Activated T-cell treated with anti-CD3 and anti-CD28 coated beads for 48 hours (primary cell): ENCODE measurements around the gene SNRPA.
"Not testable (repeated sequence)": the region's sequence is repeated elsewhere in the genome, so short reads cannot be mapped to it uniquely, and the experiment has no call there.

Source experiments
- DNase-seq: peaks from one replicate; pipeline ENCODE4 v3.0.0-alpha.2; 2020; ENCODE audit warnings: low read depth

The SNRPA gene

GRCh38 chr19:40802300-40803169, 51.5 kb downstream of the SNRPA start:
- DNase-seq: no peak

- DNase-seq: no peak
Observed at GRCh38 chr19:40803170-40803856, 52.3 kb downstream of the SNRPA start.

DNA sequence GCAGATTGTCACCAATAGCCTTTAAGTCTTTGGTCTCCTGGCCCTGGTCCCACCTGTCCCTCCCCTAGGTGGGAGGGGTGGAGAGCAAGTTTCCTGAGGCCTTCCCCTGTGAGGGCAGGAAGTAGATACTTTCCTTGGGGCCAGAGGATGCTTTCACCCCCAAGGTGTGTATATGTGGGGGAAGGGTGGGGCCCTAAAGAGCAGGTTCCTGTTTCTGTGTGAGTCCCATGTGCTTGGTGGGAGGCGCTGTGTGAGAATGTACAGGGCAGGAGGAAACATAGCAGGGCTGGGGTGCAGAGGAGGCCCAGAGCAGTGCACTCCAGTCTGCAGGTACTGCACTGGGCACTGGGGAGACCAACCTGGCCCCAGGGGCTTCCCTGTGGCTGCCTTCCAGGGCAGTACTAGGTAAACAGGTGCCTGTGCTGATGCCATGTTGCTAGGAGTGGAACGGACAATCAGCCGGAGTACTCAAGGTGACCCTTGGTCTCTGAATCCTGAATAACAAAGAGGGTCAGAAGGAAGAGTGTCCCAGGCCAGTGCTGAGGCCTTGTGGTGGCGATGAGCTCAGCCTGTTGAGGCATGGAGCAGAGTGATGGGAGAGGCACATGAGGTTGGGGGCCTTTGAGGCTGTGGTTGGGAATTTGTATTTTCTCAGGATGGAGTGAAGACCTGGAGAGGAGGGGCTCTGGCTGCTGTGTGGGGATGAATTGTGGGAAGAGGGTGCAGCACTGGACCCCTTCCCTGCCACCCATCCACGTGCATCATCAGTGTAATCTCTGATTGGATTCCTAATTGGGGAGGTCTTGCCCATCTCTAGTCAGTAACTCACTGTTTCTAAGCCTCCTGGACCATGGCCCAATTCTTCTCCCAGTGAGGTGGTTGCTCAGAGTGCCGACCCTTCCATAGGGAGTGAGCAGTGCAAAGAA, 53.1 kb downstream of the SNRPA start:
- peak; percentile 36 for DNase-seq

DNA sequence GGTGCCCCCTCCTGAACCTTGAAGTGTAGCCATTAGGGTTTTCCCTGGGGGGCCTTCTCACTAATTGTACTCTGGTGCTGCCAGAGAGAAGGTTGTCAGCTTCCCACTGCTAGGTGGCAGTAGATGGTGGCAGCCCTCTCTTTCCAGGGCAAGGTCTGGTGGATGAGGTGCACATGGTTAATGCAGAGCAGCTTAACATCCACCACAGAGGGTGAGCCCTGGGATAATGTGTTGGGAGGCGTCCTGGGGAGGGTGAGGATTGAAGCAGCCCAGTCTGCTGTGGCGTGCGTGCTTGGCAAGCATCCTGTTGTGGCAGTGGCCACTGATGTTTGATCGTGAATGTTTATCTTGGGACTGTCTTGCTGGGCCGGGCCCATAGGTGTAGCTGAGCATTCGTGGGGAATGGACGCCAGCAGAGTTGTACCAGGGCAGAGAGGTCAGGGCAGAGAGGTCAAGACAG, 53.8 kb downstream of the SNRPA start:
- DNase-seq: no peak

DNA sequence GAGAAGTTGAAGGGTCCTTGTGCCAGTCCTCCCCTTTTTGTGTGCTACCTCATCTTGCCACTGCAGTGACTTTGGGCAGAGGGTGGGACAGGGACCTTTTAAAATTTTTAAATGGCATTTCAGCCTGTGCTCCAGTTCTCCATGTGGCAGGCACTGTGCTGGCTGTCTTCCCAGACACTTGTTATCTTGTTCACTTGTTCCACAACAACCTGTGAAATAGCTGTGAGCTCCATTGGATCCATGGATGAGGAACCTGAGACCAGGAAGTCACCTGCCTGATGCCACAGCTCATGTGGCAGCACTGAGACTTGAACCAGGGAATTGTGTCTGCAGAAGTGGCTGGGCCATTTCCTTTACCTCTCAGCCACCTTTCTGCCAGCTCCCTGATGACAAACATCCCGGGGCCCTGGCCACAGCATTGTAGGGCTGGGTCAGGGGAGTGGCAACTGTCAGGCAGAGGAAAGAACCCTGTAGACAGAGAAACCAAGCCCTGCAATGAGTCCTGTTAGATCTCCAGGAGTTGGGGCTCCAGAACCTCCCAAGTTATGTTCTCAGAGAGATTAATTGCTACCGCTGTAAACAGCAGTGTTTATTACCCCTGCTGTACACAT, 54.4 kb downstream of the SNRPA start:
- DNase-seq: no peak

GRCh38 chr19:40806423-40807146, 55.6 kb downstream of the SNRPA start:
- DNase-seq: peak; percentile 79

DNA sequence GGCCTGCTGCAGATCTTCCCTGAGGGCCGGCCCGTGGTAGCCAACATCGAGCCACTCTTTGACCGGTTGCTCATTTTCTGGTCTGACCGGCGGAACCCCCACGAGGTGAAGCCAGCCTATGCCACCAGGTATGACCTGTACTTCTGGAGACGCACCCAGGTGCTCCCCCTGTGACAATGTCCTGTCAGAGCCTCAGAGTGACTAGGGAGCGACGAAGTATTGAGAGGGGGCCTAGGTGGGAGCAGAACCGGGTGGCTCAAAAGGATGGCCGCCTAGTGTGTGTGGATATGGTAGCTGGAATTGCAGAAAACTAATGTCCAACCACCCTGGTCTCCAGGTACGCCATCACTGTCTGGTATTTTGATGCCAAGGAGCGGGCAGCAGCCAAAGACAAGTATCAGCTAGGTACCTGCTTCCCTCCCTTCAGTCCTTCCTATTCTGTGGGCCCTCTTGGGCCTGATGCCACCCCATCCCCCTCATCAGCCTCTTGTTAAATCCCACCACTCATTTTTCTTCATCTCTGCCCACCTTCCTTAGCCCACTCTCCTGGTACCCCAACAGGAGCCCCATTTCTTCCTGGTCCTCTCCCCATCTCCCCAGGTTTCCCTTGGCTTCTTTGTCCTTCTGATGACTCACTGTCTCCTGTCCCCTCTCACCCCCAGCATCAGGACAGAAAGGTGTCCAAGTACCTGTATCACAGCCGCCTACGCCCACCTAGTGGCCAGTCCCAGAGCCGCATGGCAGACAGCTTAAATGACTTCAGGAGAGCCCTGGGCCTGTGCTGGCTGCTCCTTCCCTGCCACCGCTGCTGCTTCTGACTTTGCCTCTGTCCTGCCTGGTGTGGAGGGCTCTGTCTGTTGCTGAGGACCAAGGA, 56.4 kb downstream of the SNRPA start:
- DNase-seq: no peak

- no peak for DNase-seq
Observed at GRCh38 chr19:40808021-40808325, 57.0 kb downstream of the SNRPA start.

DNA sequence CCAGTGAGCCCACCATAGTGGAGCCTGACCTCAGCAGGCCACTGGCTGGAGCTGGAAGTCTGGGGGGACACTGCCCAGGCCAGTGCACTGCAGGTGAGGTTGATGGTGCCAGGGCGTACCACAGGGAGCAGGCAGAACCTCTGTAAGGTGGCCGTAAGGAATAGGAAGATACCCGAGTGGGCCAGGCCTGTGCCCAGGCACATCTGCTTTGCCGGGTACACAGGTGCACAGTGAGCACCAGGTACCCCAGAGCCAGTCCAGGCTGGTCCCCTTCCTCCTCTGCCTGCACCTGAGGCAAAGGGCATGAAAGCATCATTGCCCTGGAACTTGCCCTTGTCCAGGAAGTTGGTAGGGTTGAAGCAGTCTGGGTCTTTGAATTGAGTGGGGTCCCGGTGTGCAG, 57.5 kb downstream of the SNRPA start:
- no peak for DNase-seq

DNA sequence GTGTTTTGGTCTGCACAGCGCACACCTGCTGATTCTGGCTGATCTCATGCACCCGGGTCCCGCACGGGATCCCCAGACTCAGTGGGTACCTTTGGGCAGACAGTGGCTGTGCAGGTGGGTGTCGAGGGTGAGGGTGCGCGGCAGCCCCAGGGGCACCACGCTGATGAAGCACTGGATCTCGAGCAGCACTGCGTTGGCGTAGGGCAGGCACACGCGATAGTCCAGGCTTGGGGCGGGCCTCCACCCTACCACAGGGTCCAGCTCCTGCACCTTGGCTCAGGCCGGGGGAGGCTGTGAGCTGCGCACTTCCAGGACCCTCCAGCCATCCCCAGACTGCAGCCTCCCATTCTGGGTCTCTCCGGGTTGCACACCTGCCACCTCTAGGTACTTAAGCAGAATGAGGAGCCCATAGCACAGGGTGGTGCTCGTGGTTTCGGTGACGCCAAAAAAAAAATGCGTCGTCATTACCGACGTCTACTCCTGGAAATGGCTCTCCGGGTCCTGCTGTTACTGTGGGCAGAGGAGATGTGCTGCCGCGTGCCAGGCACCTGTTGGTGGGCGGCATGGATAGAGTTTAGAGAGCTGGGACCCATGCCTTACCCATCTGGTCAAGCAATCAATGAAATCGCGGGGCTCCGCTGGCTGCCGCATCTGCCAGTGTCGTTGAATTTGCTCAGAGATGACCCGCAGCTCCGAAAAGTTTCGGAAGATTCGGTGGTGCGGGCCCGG, 58.5 kb downstream of the SNRPA start:
- no peak for DNase-seq

- no peak for DNase-seq
Observed at GRCh38 chr19:40810160-40810559, 59.2 kb downstream of the SNRPA start.

GRCh38 chr19:40810649-40811408, 59.8 kb downstream of the SNRPA start:
- peak; percentile 38 for DNase-seq

DNA sequence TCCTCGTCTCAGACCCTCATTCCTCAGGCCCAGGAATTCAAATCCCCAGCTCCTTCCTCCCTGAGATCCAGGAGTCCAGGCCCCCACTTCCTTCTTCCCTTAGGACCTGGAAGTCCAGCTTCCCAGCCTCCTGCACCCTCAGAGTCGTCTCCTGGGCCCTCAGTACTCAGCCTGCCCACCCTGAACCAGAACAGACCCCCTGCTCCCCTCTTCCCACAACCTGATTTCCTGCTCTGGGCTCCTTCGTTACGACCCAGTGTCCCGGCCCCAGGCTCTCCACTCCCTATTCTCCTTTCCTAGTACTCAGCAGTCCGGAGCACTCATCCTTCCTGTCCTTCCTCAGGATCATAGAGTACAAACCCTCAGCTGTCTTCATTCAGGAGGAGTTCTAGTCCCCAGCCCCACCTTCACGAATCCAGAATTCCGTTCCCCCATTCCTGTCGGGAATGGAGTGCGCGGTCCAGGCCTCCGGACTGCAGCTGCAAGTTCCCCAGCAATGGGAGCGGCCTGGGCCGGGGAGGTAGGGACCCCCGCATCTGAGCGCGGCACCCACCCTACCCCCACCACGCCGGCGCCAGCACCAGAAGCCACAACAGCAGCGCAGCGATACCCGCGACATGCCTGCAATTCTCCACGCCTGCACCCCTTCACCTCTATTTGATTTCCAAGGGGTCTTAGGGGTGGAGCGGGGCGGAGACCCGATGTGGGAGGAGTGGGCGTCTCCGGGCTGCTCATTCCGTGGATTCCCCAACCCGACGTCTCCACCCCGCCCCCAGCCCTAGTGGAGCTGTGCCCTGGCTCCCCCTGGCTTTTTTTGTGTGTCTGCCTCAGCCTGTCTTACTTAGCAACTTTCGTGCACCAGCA, 60.7 kb downstream of the SNRPA start:
- no peak for DNase-seq

DNA sequence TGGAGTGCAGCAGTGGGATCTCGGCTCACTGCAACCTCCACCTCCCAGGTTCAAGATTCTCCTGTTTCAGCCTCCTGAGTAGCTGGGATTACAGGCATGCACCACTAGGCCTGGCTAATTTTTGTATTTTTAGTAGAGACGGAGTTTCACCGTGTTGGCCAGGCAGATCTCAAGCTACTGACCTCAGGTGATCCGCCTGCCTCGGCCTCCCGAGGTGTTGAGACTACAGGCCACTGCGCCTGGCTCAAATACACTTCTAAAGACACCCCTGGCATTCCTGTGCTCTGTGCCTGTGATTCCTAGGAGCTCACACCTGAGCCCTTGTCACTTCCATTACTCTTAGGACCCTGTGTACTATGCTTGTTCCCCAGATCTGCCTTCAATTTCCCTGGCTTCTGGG, 61.6 kb downstream of the SNRPA start:
- DNase-seq: not testable (repeated sequence)

DNA sequence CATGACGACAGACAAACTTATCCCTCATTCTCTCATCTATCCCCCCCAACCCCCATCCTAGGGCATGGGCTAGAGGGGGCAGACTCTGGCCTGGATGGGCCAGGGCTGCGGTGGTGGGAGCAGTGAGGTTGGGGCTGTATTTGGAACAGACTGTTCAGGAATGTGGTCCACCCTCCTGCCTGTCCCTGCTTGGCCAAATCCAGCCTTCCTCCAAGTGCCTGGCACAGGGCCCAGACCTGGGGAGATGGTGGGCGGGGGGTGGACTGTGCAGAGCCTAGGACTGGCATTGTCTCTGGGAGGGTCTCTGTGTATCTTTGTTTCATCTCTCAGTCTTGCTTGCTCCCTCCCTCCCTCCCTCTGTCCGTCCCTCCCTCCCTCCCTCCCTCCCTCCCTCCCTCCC, 62.2 kb downstream of the SNRPA start:
- DNase-seq: no peak
